Loucy (cell line): ENCODE measurements around the gene FSD1L.

Experiments
- CTCF ChIP-seq: fragments of 200-600 bp; sonication (generic); conservative IDR thresholded peaks from 2 replicates; pipeline ENCODE4 v1.5.1; 2014; ENCODE audit warnings: mild to moderate bottlenecking, antibody characterized with exemption, low read length
- EZH2phosphoT487 ChIP-seq: fragments of 200-600 bp; IDR thresholded peaks from 2 replicates; pipeline ENCODE4 v1.6.1; 2018; ENCODE audit warnings: antibody characterized with exemption, mild to moderate bottlenecking, moderate library complexity, borderline replicate concordance

- TF ChIP-seq CTCF (no peak), EZH2phosphoT487 (no peak)
These were observed 36.4 kb downstream of the FSD1L start for GRCh38 chr9:105484226-105484625.
